HG03575 (cell line): Measurements from ENCODE around the gene DNAJB1.
A peak's percentile ranks its signal among the peaks of the same experiment; 100 is the strongest.
"Not testable (repeated sequence)": the region's sequence is repeated elsewhere in the genome, so short reads cannot be mapped to it uniquely, and the experiment has no call there.

Source experiments
- ATAC-seq: cut with Tn5 transposase; IDR thresholded peaks from one replicate; pipeline ENCODE4 v1.9.1; 2021; ENCODE audit not compliant: unreplicated experiment, insufficient number of reproducible peaks, low FRiP score; ENCODE audit errors: extremely low read depth

The DNAJB1 gene

GRCh38 chr19:14554382-14554812 is 36.2 kb upstream of the DNAJB1 start:
- ATAC-seq: no peak

GRCh38 chr19:14553939-14554243 is 35.7 kb upstream of the DNAJB1 start:
- ATAC-seq: no peak

- no peak for ATAC-seq
These were observed 35.1 kb upstream of the DNAJB1 start for GRCh38 chr19:14553042-14553938.

GRCh38 chr19:14552006-14552360 is 33.8 kb upstream of the DNAJB1 start:
- ATAC-seq: not testable (repeated sequence)

GRCh38 chr19:14551134-14552005 is 33.2 kb upstream of the DNAJB1 start:
- not testable (repeated sequence) for ATAC-seq

GRCh38 chr19:14550201-14550754 is 32.1 kb upstream of the DNAJB1 start:
- ATAC-seq: no peak

- no peak for ATAC-seq
These were observed 27.5 kb upstream of the DNAJB1 start for GRCh38 chr19:14545716-14546082.

- no peak for ATAC-seq
These were observed 26.9 kb upstream of the DNAJB1 start for GRCh38 chr19:14544977-14545715.

GRCh38 chr19:14544047-14544446 is 25.9 kb upstream of the DNAJB1 start:
- ATAC-seq: no peak

GRCh38 chr19:14542711-14543328 is 24.6 kb upstream of the DNAJB1 start:
- ATAC-seq: no peak

- ATAC-seq: not testable (repeated sequence)
These were observed 23.8 kb upstream of the DNAJB1 start for GRCh38 chr19:14541979-14542378.

- no peak for ATAC-seq
These were observed 22.7 kb upstream of the DNAJB1 start for GRCh38 chr19:14540741-14541525.

GRCh38 chr19:14536926-14537692 is 18.9 kb upstream of the DNAJB1 start:
- ATAC-seq: no peak

GRCh38 chr19:14533450-14533849 is 15.3 kb upstream of the DNAJB1 start:
- no peak for ATAC-seq

- ATAC-seq: no peak
These were observed 12.3 kb upstream of the DNAJB1 start for GRCh38 chr19:14530506-14530905.

GRCh38 chr19:14530005-14530348 is 11.8 kb upstream of the DNAJB1 start:
- ATAC-seq: no peak

- ATAC-seq: peak; percentile 74
These were observed 11.2 kb upstream of the DNAJB1 start, which contains the start of gene TECR for GRCh38 chr19:14529254-14530004. Gene TECR, plus strand, starts transcription at chr19:14529594. Its CDS starts 103 bp downstream, at chr19:14529697.
